Skeletal muscle satellite cell (primary cell): ENCODE results near the gene SH3BP4. TPM values are rescaled to one million over a fixed set of nuclear protein-coding genes. Genes with fewer than 3 reads are reported as not detected.
A peak's percentile ranks its signal among the peaks of the same experiment; 100 is the strongest.

Experiments
- H3K27me3 ChIP-seq: 2 replicates; pipeline ENCODE4 v1.7.0; 2013; ENCODE audit warnings: low read length; ENCODE audit not compliant: control insufficient read depth, insufficient read depth
- H3K36me3 ChIP-seq: 2 replicates; pipeline ENCODE4 v1.7.0; 2013; ENCODE audit warnings: mild to moderate bottlenecking, control low read depth, low read length; ENCODE audit not compliant: insufficient read depth
- H3K4me1 ChIP-seq: 2 replicates; pipeline ENCODE4 v1.7.0; 2013; ENCODE audit warnings: low read length; ENCODE audit not compliant: control insufficient read depth, insufficient read depth
- H3K4me2 ChIP-seq: 2 replicates; pipeline ENCODE4 v1.7.0; 2013; ENCODE audit warnings: mild to moderate bottlenecking, low read length
- H3K4me3 ChIP-seq: 2 replicates; pipeline ENCODE4 v1.7.0; 2013; ENCODE audit warnings: low read length
- H3K9ac ChIP-seq: 2 replicates; pipeline ENCODE4 v1.7.0; 2013; ENCODE audit warnings: mild to moderate bottlenecking, low read depth, low read length, moderate library complexity
- H3K9me3 ChIP-seq: replicated peaks from 2 replicates; pipeline ENCODE4 v1.7.0; 2013; ENCODE audit warnings: mild to moderate bottlenecking, control low read depth, low read length
- total RNA-seq: library from RNA; depleted of rRNA; stranded (reverse); fragments of >200 nt; gene quantifications from 2 replicates; pipeline ENCODE4 v1.2.3, GENCODE V29; 2012; rRNA removed

SH3BP4 gene
- total RNA-seq: 28.9 and 35.2 TPM in 2 replicates

- Histone ChIP-seq H3K27me3 (no peaks in the 10 kb centered on the region), H3K9me3 (no peaks in the 10 kb centered on the region), H3K9ac (peak within 1 kb of the TSS; percentile 99), H3K4me2 (peak within 1 kb of the TSS; percentile 89), H3K4me1 (peaks cover 59% of the 10 kb centered on the region), H3K4me3 (peak within 1 kb of the TSS; percentile 71), H3K36me3 (peaks cover 26% of the 10 kb centered on the region)
Measured at GRCh38 chr2:234951664-234952269, at the start of gene SH3BP4. SH3BP4 (plus strand) TSS chr2:234952017; CDS start chr2:235035003, 82,986 bp downstream.

GRCh38 chr2:234904785-234905184 lies 47.0 kb upstream of the SH3BP4 start:
- Histone ChIP-seq H3K9ac (no peak overlapping the region), H3K36me3 (no peaks in the 10 kb centered on the region)

GRCh38 chr2:234905547-234906265 lies 46.1 kb upstream of the SH3BP4 start:
- Histone ChIP-seq H3K9me3 (no peaks in the 10 kb centered on the region), H3K4me1 (no peaks in the 10 kb centered on the region), H3K4me2 (no peak overlapping the region), H3K27me3 (no peaks in the 10 kb centered on the region), H3K4me3 (no peak overlapping the region), H3K9ac (no peak overlapping the region), H3K36me3 (no peaks in the 10 kb centered on the region)

More at GRCh38 chr2:234904785-234905184, 47.0 kb upstream of the SH3BP4 start:
- Histone ChIP-seq H3K4me3 (no peak overlapping the region), H3K27me3 (no peaks in the 10 kb centered on the region), H3K9me3 (no peaks in the 10 kb centered on the region), H3K4me1 (no peaks in the 10 kb centered on the region), H3K4me2 (no peak overlapping the region)

- H3K4me1 ChIP-seq: no peaks in the 10 kb centered on the region
- H3K4me2 ChIP-seq: no peak overlapping the region
- H3K9ac ChIP-seq: no peak overlapping the region
- no peaks in the 10 kb centered on the region for H3K36me3 ChIP-seq
- H3K9me3 ChIP-seq: no peaks in the 10 kb centered on the region
- H3K4me3 ChIP-seq: no peak overlapping the region
- no peaks in the 10 kb centered on the region for H3K27me3 ChIP-seq
Measured at GRCh38 chr2:234910186-234910679, 41.6 kb upstream of the SH3BP4 start.

GRCh38 chr2:234911271-234911670 lies 40.5 kb upstream of the SH3BP4 start:
- Histone ChIP-seq H3K4me3 (no peak overlapping the region), H3K4me2 (no peak overlapping the region), H3K4me1 (no peaks in the 10 kb centered on the region), H3K9ac (no peak overlapping the region), H3K27me3 (no peaks in the 10 kb centered on the region), H3K36me3 (no peaks in the 10 kb centered on the region), H3K9me3 (no peaks in the 10 kb centered on the region)

- H3K4me3 ChIP-seq: no peak overlapping the region
- no peaks in the 10 kb centered on the region for H3K36me3 ChIP-seq
- no peaks in the 10 kb centered on the region for H3K9me3 ChIP-seq
- no peaks in the 10 kb centered on the region for H3K27me3 ChIP-seq
- no peak overlapping the region for H3K4me2 ChIP-seq
- H3K9ac ChIP-seq: no peak overlapping the region
- H3K4me1 ChIP-seq: no peaks in the 10 kb centered on the region
Measured at GRCh38 chr2:234912437-234912836, 39.4 kb upstream of the SH3BP4 start.

GRCh38 chr2:234913208-234913626 lies 38.6 kb upstream of the SH3BP4 start:
- Histone ChIP-seq H3K4me1 (no peaks in the 10 kb centered on the region), H3K4me3 (no peak overlapping the region), H3K4me2 (no peak overlapping the region), H3K9ac (no peak overlapping the region), H3K36me3 (no peaks in the 10 kb centered on the region), H3K9me3 (no peaks in the 10 kb centered on the region), H3K27me3 (no peaks in the 10 kb centered on the region)

- H3K9me3 ChIP-seq: no peaks in the 10 kb centered on the region
- no peak overlapping the region for H3K4me3 ChIP-seq
- no peaks in the 10 kb centered on the region for H3K4me1 ChIP-seq
- H3K36me3 ChIP-seq: no peaks in the 10 kb centered on the region
- H3K9ac ChIP-seq: no peak overlapping the region
- H3K27me3 ChIP-seq: no peaks in the 10 kb centered on the region
- no peak overlapping the region for H3K4me2 ChIP-seq
Measured at GRCh38 chr2:234914371-234915154, 37.3 kb upstream of the SH3BP4 start.

GRCh38 chr2:234916674-234917073 lies 35.1 kb upstream of the SH3BP4 start:
- H3K4me3 ChIP-seq: no peak overlapping the region
- no peaks in the 10 kb centered on the region for H3K9me3 ChIP-seq
- no peak overlapping the region for H3K9ac ChIP-seq
- no peaks in the 10 kb centered on the region for H3K27me3 ChIP-seq
- no peak overlapping the region for H3K4me2 ChIP-seq
- no peaks in the 10 kb centered on the region for H3K4me1 ChIP-seq
- H3K36me3 ChIP-seq: no peaks in the 10 kb centered on the region

- Histone ChIP-seq H3K9ac (no peak overlapping the region), H3K4me2 (no peak overlapping the region), H3K9me3 (no peaks in the 10 kb centered on the region), H3K27me3 (no peaks in the 10 kb centered on the region), H3K4me3 (no peak overlapping the region), H3K36me3 (no peaks in the 10 kb centered on the region), H3K4me1 (no peaks in the 10 kb centered on the region)
Measured at GRCh38 chr2:234917211-234917975, 34.4 kb upstream of the SH3BP4 start.

- Histone ChIP-seq H3K36me3 (no peaks in the 10 kb centered on the region), H3K27me3 (no peaks in the 10 kb centered on the region), H3K4me1 (no peaks in the 10 kb centered on the region), H3K4me2 (no peak overlapping the region), H3K4me3 (no peak overlapping the region), H3K9ac (no peak overlapping the region), H3K9me3 (no peaks in the 10 kb centered on the region)
Measured at GRCh38 chr2:234919711-234920110, 32.1 kb upstream of the SH3BP4 start.
